Left ventricle myocardium inferior (tissue), 1 donor: ENCODE results near the gene MTHFS. TPM values are rescaled to one million over a fixed set of nuclear protein-coding genes. Genes with fewer than 3 reads are reported as not detected.

Source experiments
- DNase-seq: peaks from one replicate; pipeline ENCODE4 v3.0.0-alpha.2; 2020
- H3K27ac ChIP-seq: fragments of 200-600 bp; replicated peaks from 2 replicates; pipeline ENCODE4 v1.8.0; 2021
- H3K27me3 ChIP-seq: fragments of 200-600 bp; 2 replicates; pipeline ENCODE4 v1.8.0; 2021; ENCODE audit warnings: low read depth
- H3K36me3 ChIP-seq: fragments of 200-600 bp; 2 replicates; pipeline ENCODE4 v1.8.0; 2021
- H3K4me1 ChIP-seq: fragments of 200-600 bp; 2 replicates; pipeline ENCODE4 v1.8.0; 2021
- H3K4me3 ChIP-seq: fragments of 200-600 bp; 2 replicates; pipeline ENCODE4 v1.8.0; 2021; ENCODE audit warnings: mild to moderate bottlenecking, moderate library complexity
- H3K9me3 ChIP-seq: fragments of 200-600 bp; replicated peaks from 2 replicates; pipeline ENCODE4 v1.8.0; 2021
- intact Hi-C: fragments of 100-400 bp; cut with micrococcal nuclease; formaldehyde crosslinking; loops from one replicate; pipeline ENCODE4 v1.11.0; 2022
- total RNA-seq: library from RNA; stranded (reverse); fragmentation: NEBNext Ultra II Directional; extraction: Animal tissue kit (Norgen Biotek cat#: 25700); gene quantifications from one replicate; pipeline ENCODE4 v1.2.1, GENCODE V29; 2021
- TF ChIP-seq, protein P1 (sequence below): fragments of 200-600 bp; IDR thresholded peaks from 2 replicates; pipeline ENCODE4 v1.8.0; 2021; ENCODE audit warnings: antibody characterized with exemption, mild to moderate bottlenecking, borderline replicate concordance
- donor health status: DM: no; HTN: yes; CAD: no; lungs with severe emphysema.

MTHFS gene
- total RNA-seq, 1 donor from 2014 or later: 21.4 TPM

- TF ChIP-seq, protein P1, sequence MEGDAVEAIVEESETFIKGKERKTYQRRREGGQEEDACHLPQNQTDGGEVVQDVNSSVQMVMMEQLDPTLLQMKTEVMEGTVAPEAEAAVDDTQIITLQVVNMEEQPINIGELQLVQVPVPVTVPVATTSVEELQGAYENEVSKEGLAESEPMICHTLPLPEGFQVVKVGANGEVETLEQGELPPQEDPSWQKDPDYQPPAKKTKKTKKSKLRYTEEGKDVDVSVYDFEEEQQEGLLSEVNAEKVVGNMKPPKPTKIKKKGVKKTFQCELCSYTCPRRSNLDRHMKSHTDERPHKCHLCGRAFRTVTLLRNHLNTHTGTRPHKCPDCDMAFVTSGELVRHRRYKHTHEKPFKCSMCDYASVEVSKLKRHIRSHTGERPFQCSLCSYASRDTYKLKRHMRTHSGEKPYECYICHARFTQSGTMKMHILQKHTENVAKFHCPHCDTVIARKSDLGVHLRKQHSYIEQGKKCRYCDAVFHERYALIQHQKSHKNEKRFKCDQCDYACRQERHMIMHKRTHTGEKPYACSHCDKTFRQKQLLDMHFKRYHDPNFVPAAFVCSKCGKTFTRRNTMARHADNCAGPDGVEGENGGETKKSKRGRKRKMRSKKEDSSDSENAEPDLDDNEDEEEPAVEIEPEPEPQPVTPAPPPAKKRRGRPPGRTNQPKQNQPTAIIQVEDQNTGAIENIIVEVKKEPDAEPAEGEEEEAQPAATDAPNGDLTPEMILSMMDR: no peak
- Histone ChIP-seq H3K27me3 (no peaks in the 10 kb centered on the region), H3K27ac (no peak overlapping the region), H3K4me1 (no peaks in the 10 kb centered on the region), H3K4me3 (no peak overlapping the region), H3K36me3 (peaks cover 6% of the 10 kb centered on the region), H3K9me3 (peaks cover 15% of the 10 kb centered on the region)
- DNase-seq: no peak
- intact Hi-C loops: no loop called here
These were observed 72.6 kb downstream of the MTHFS start for GRCh38 chr15:79824136-79824701.

DNA sequence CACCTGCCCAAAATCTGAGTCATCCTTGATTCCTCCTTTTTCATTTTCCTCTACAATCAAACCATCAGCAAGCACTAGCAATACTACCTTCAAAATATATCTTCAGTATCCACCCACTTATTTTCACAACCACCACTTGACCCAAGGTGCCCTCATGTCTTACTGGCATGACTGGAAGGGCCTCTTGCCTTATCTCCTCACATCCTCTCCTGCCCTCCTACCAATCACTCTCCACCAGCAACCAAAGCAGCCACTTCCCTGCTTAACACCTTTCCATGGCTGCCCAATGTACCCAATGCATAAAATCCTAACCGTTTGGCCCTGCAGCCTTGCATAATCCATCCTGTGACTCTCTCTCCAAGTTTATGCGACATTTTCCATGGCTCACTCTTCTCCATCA lies 76.0 kb downstream of the MTHFS start:
- H3K4me1 ChIP-seq: peaks cover 4% of the 10 kb centered on the region

GRCh38 chr15:79820176-79820575 lies 76.6 kb downstream of the MTHFS start:
- H3K4me1 ChIP-seq: peaks cover 10% of the 10 kb centered on the region
- intact Hi-C loops: no loop called here
- no peak for DNase-seq
- H3K27me3 ChIP-seq: no peaks in the 10 kb centered on the region
- peaks cover 11% of the 10 kb centered on the region for H3K9me3 ChIP-seq
- no peaks in the 10 kb centered on the region for H3K36me3 ChIP-seq
- TF ChIP-seq, protein P1: no peak
- no peak overlapping the region for H3K4me3 ChIP-seq
- H3K27ac ChIP-seq: no peak overlapping the region

More for the DNA sequence above, 76.0 kb downstream of the MTHFS start:
- no peak for DNase-seq
- H3K27me3 ChIP-seq: no peaks in the 10 kb centered on the region
- H3K4me3 ChIP-seq: no peak overlapping the region
- H3K27ac ChIP-seq: no peak overlapping the region
- TF ChIP-seq, protein P1: no peak
- intact Hi-C loops: no loop called here
- H3K9me3 ChIP-seq: peaks cover 11% of the 10 kb centered on the region
- H3K36me3 ChIP-seq: peaks cover 6% of the 10 kb centered on the region

DNA sequence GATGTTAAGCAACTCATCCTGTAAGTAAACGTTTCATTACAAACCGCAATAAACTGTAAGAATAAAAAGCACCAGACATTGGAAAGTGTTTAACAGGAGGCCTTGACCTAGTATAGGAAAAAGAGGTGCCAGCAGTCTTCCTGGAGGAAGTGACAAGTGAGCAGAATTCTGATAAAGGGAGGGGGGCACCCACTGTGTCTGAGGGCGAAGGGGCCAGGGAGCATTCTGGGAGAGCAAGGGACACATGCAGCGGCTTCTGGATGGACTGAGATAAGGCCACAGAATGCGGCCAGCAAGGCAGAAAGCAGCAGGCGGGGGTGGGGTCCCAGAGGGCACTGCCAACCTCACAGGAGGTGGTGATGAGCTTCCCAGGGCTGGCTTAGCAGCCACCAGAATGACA lies 80.2 kb downstream of the MTHFS start:
- H3K9me3 ChIP-seq: peaks cover 11% of the 10 kb centered on the region
- intact Hi-C loops: no loop called here
- no peak for DNase-seq
- H3K4me3 ChIP-seq: no peak overlapping the region
- no peak overlapping the region for H3K27ac ChIP-seq
- H3K36me3 ChIP-seq: no peaks in the 10 kb centered on the region
- H3K4me1 ChIP-seq: peaks cover 30% of the 10 kb centered on the region
- no peaks in the 10 kb centered on the region for H3K27me3 ChIP-seq
- TF ChIP-seq, protein P1: no peak

- TF ChIP-seq, protein P1: no peak
These were observed 81.3 kb downstream of the MTHFS start for GRCh38 chr15:79815468-79815867.

More at GRCh38 chr15:79815468-79815867, 81.3 kb downstream of the MTHFS start:
- intact Hi-C loops: no loop called here
- DNase-seq: peak; percentile 41
- Histone ChIP-seq H3K4me1 (peaks cover 35% of the 10 kb centered on the region), H3K9me3 (peaks cover 9% of the 10 kb centered on the region), H3K27ac (no peak overlapping the region), H3K36me3 (no peaks in the 10 kb centered on the region), H3K27me3 (no peaks in the 10 kb centered on the region), H3K4me3 (no peak overlapping the region)
